ENCODE measurements around the gene PARD6B. TPM values are rescaled to one million over a fixed set of nuclear protein-coding genes. Genes with fewer than 3 reads are reported as not detected.

The PARD6B gene
- total and polyA plus RNA-seq, 2 of the 13 experiments (the other 11 are each of a cell fraction or from before 2014, with no cell fraction given): 6.9 to 22.2 TPM

- TF ChIP-seq, protein P1, sequence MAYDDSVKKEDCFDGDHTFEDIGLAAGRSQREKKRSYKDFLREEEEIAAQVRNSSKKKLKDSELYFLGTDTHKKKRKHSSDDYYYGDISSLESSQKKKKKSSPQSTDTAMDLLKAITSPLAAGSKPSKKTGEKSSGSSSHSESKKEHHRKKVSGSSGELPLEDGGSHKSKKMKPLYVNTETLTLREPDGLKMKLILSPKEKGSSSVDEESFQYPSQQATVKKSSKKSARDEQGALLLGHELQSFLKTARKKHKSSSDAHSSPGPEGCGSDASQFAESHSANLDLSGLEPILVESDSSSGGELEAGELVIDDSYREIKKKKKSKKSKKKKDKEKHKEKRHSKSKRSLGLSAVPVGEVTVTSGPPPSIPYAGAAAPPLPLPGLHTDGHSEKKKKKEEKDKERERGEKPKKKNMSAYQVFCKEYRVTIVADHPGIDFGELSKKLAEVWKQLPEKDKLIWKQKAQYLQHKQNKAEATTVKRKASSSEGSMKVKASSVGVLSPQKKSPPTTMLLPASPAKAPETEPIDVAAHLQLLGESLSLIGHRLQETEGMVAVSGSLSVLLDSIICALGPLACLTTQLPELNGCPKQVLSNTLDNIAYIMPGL (CRISPR knock-in tag; IDR thresholded peaks at IDR 0.05; ENCODE audit: borderline replicate concordance in 1 of 2, low read depth in 1 of 2): no peak
- no peak for TF ChIP-seq POGZ (CRISPR knock-in tag; IDR thresholded peaks at IDR 0.05)
- no peak for TF ChIP-seq E2F1 (CRISPR knock-in tag; IDR thresholded peaks at IDR 0.05)
- no peak for TF ChIP-seq DNMT3B (CRISPR knock-in tag; conservative IDR thresholded peaks at IDR 0.05)
- no peak for TF ChIP-seq ZBTB1 (CRISPR knock-in tag; IDR thresholded peaks at IDR 0.05; ENCODE audit: borderline replicate concordance)
- TF ChIP-seq RFX3 (CRISPR knock-in tag; IDR thresholded peaks at IDR 0.05): no peak
- TF ChIP-seq, protein P2, sequence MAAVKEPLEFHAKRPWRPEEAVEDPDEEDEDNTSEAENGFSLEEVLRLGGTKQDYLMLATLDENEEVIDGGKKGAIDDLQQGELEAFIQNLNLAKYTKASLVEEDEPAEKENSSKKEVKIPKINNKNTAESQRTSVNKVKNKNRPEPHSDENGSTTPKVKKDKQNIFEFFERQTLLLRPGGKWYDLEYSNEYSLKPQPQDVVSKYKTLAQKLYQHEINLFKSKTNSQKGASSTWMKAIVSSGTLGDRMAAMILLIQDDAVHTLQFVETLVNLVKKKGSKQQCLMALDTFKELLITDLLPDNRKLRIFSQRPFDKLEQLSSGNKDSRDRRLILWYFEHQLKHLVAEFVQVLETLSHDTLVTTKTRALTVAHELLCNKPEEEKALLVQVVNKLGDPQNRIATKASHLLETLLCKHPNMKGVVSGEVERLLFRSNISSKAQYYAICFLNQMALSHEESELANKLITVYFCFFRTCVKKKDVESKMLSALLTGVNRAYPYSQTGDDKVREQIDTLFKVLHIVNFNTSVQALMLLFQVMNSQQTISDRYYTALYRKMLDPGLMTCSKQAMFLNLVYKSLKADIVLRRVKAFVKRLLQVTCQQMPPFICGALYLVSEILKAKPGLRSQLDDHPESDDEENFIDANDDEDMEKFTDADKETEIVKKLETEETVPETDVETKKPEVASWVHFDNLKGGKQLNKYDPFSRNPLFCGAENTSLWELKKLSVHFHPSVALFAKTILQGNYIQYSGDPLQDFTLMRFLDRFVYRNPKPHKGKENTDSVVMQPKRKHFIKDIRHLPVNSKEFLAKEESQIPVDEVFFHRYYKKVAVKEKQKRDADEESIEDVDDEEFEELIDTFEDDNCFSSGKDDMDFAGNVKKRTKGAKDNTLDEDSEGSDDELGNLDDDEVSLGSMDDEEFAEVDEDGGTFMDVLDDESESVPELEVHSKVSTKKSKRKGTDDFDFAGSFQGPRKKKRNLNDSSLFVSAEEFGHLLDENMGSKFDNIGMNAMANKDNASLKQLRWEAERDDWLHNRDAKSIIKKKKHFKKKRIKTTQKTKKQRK (IDR thresholded peaks at IDR 0.05; ENCODE audit: low read length): no peak
- TF ChIP-seq KLF9 (CRISPR knock-in tag; IDR thresholded peaks at IDR 0.05; ENCODE audit: low read depth): no peak
- TF ChIP-seq PHF8 (CRISPR knock-in tag; IDR thresholded peaks at IDR 0.05): no peak
- TF ChIP-seq ZNF749 (CRISPR knock-in tag; IDR thresholded peaks at IDR 0.05; ENCODE audit: borderline replicate concordance): no peak
- TF ChIP-seq ZNF20 (CRISPR knock-in tag; IDR thresholded peaks at IDR 0.05): no peak
- no peak for TF ChIP-seq LCORL (IDR thresholded peaks at IDR 0.05)
- no peak for TF ChIP-seq LCORL (CRISPR knock-in tag; IDR thresholded peaks at IDR 0.05)
- no peak for TF ChIP-seq CBX5 (CRISPR knock-in tag; IDR thresholded peaks at IDR 0.05; ENCODE audit: borderline replicate concordance)
- no peak for TF ChIP-seq CREBL2 (CRISPR knock-in tag; IDR thresholded peaks at IDR 0.05; ENCODE audit: borderline replicate concordance)
- TF ChIP-seq KDM4B (CRISPR knock-in tag; IDR thresholded peaks at IDR 0.05): no peak
These were observed 48.3 kb upstream of the PARD6B start (continued) for GRCh38 chr20:50682947-50683530.

Data from HepG2 (cell line).